Measurements from ENCODE around the gene MEOX2.

The MEOX2 gene

GRCh38 chr7:15647309-15647708, 39.2 kb downstream of the MEOX2 start:
- Histone ChIP-seq H3K9me3 (ENCODE audit: insufficient read depth, low read depth, low read length) (no peaks in the 10 kb centered on the region), H3K27ac (ENCODE audit: low read length) (no peak overlapping the region)

GRCh38 chr7:15643000-15643705, 43.3 kb downstream of the MEOX2 start:
- H3K27ac ChIP-seq (ENCODE audit: low read length) = no peak overlapping the region
- no peaks in the 10 kb centered on the region for H3K9me3 ChIP-seq (ENCODE audit: insufficient read depth, low read depth, low read length)
- H3K4me3 ChIP-seq (ENCODE audit: low read length) = no peak overlapping the region
- H3K9ac ChIP-seq (ENCODE audit: low read depth, low read length) = no peak overlapping the region
- no peaks in the 10 kb centered on the region for H3K36me3 ChIP-seq (ENCODE audit: insufficient read depth, low read depth, low read length)
- H3K27me3 ChIP-seq (ENCODE audit: insufficient read depth, low read length) = no peaks in the 10 kb centered on the region
- no peaks in the 10 kb centered on the region for H3K4me1 ChIP-seq (ENCODE audit: insufficient read depth, low read length)

More at GRCh38 chr7:15647309-15647708, 39.2 kb downstream of the MEOX2 start:
- Histone ChIP-seq H3K4me1 (ENCODE audit: insufficient read depth, low read length) (no peaks in the 10 kb centered on the region), H3K9ac (ENCODE audit: low read depth, low read length) (no peak overlapping the region), H3K27me3 (ENCODE audit: insufficient read depth, low read length) (no peaks in the 10 kb centered on the region), H3K4me3 (ENCODE audit: low read length) (no peak overlapping the region), H3K36me3 (ENCODE audit: insufficient read depth, low read depth, low read length) (no peaks in the 10 kb centered on the region)

- no peak overlapping the region for H3K27ac ChIP-seq (ENCODE audit: low read length)
- H3K9me3 ChIP-seq (ENCODE audit: insufficient read depth, low read depth, low read length) = no peaks in the 10 kb centered on the region
- H3K4me3 ChIP-seq (ENCODE audit: low read length) = no peak overlapping the region
- no peak overlapping the region for H3K9ac ChIP-seq (ENCODE audit: low read depth, low read length)
- no peaks in the 10 kb centered on the region for H3K27me3 ChIP-seq (ENCODE audit: insufficient read depth, low read length)
- no peaks in the 10 kb centered on the region for H3K4me1 ChIP-seq (ENCODE audit: insufficient read depth, low read length)
- H3K36me3 ChIP-seq (ENCODE audit: insufficient read depth, low read depth, low read length) = no peaks in the 10 kb centered on the region
These were observed 57.6 kb downstream of the MEOX2 start for GRCh38 chr7:15628876-15629275.

GRCh38 chr7:15626041-15626440, 60.4 kb downstream of the MEOX2 start:
- Histone ChIP-seq H3K27me3 (ENCODE audit: insufficient read depth, low read length) (no peaks in the 10 kb centered on the region), H3K9ac (ENCODE audit: low read depth, low read length) (no peak overlapping the region), H3K9me3 (ENCODE audit: insufficient read depth, low read depth, low read length) (no peaks in the 10 kb centered on the region), H3K36me3 (ENCODE audit: insufficient read depth, low read depth, low read length) (no peaks in the 10 kb centered on the region), H3K27ac (ENCODE audit: low read length) (no peak overlapping the region), H3K4me1 (ENCODE audit: insufficient read depth, low read length) (no peaks in the 10 kb centered on the region), H3K4me3 (ENCODE audit: low read length) (no peak overlapping the region)

GRCh38 chr7:15625466-15625865, 61.0 kb downstream of the MEOX2 start:
- no peak overlapping the region for H3K4me3 ChIP-seq (ENCODE audit: low read length)
- H3K36me3 ChIP-seq (ENCODE audit: insufficient read depth, low read depth, low read length) = no peaks in the 10 kb centered on the region
- H3K9me3 ChIP-seq (ENCODE audit: insufficient read depth, low read depth, low read length) = no peaks in the 10 kb centered on the region
- no peak overlapping the region for H3K9ac ChIP-seq (ENCODE audit: low read depth, low read length)
- H3K27ac ChIP-seq (ENCODE audit: low read length) = no peak overlapping the region
- H3K4me1 ChIP-seq (ENCODE audit: insufficient read depth, low read length) = no peaks in the 10 kb centered on the region
- H3K27me3 ChIP-seq (ENCODE audit: insufficient read depth, low read length) = no peaks in the 10 kb centered on the region

GRCh38 chr7:15621468-15621867, 65.0 kb downstream of the MEOX2 start:
- H3K27me3 ChIP-seq (ENCODE audit: insufficient read depth, low read length) = no peaks in the 10 kb centered on the region
- no peak overlapping the region for H3K27ac ChIP-seq (ENCODE audit: low read length)
- H3K4me3 ChIP-seq (ENCODE audit: low read length) = no peak overlapping the region
- H3K9me3 ChIP-seq (ENCODE audit: insufficient read depth, low read depth, low read length) = no peaks in the 10 kb centered on the region
- H3K36me3 ChIP-seq (ENCODE audit: insufficient read depth, low read depth, low read length) = no peaks in the 10 kb centered on the region
- no peak overlapping the region for H3K9ac ChIP-seq (ENCODE audit: low read depth, low read length)
- no peaks in the 10 kb centered on the region for H3K4me1 ChIP-seq (ENCODE audit: insufficient read depth, low read length)

- Histone ChIP-seq H3K9ac (ENCODE audit: low read depth, low read length) (no peak overlapping the region), H3K27me3 (ENCODE audit: insufficient read depth, low read length) (no peaks in the 10 kb centered on the region), H3K9me3 (ENCODE audit: insufficient read depth, low read depth, low read length) (no peaks in the 10 kb centered on the region), H3K36me3 (ENCODE audit: insufficient read depth, low read depth, low read length) (no peaks in the 10 kb centered on the region), H3K27ac (ENCODE audit: low read length) (no peak overlapping the region), H3K4me3 (ENCODE audit: low read length) (no peak overlapping the region), H3K4me1 (ENCODE audit: insufficient read depth, low read length) (no peaks in the 10 kb centered on the region)
These were observed 65.8 kb downstream of the MEOX2 start for GRCh38 chr7:15620491-15621185.

GRCh38 chr7:15618275-15618674, 68.2 kb downstream of the MEOX2 start:
- Histone ChIP-seq H3K36me3 (ENCODE audit: insufficient read depth, low read depth, low read length) (no peaks in the 10 kb centered on the region), H3K27me3 (ENCODE audit: insufficient read depth, low read length) (no peaks in the 10 kb centered on the region), H3K4me1 (ENCODE audit: insufficient read depth, low read length) (no peaks in the 10 kb centered on the region), H3K9me3 (ENCODE audit: insufficient read depth, low read depth, low read length) (no peaks in the 10 kb centered on the region), H3K4me3 (ENCODE audit: low read length) (no peak overlapping the region), H3K9ac (ENCODE audit: low read depth, low read length) (no peak overlapping the region), H3K27ac (ENCODE audit: low read length) (no peak overlapping the region)

- H3K4me1 ChIP-seq (ENCODE audit: insufficient read depth, low read length) = no peaks in the 10 kb centered on the region
- H3K27ac ChIP-seq (ENCODE audit: low read length) = no peak overlapping the region
- no peaks in the 10 kb centered on the region for H3K9me3 ChIP-seq (ENCODE audit: insufficient read depth, low read depth, low read length)
- no peak overlapping the region for H3K9ac ChIP-seq (ENCODE audit: low read depth, low read length)
- H3K27me3 ChIP-seq (ENCODE audit: insufficient read depth, low read length) = no peaks in the 10 kb centered on the region
- H3K36me3 ChIP-seq (ENCODE audit: insufficient read depth, low read depth, low read length) = no peaks in the 10 kb centered on the region
- no peak overlapping the region for H3K4me3 ChIP-seq (ENCODE audit: low read length)
These were observed 74.3 kb downstream of the MEOX2 start for GRCh38 chr7:15612205-15612604.

- Histone ChIP-seq H3K36me3 (ENCODE audit: insufficient read depth, low read depth, low read length) (no peaks in the 10 kb centered on the region), H3K4me1 (ENCODE audit: insufficient read depth, low read length) (no peaks in the 10 kb centered on the region), H3K9ac (ENCODE audit: low read depth, low read length) (no peak overlapping the region), H3K4me3 (ENCODE audit: low read length) (no peak overlapping the region), H3K27me3 (ENCODE audit: insufficient read depth, low read length) (no peaks in the 10 kb centered on the region), H3K9me3 (ENCODE audit: insufficient read depth, low read depth, low read length) (no peaks in the 10 kb centered on the region), H3K27ac (ENCODE audit: low read length) (no peak overlapping the region)
These were observed 76.0 kb downstream of the MEOX2 start for GRCh38 chr7:15610503-15610902.

- H3K4me3 ChIP-seq (ENCODE audit: low read length) = no peak overlapping the region
- no peaks in the 10 kb centered on the region for H3K9me3 ChIP-seq (ENCODE audit: insufficient read depth, low read depth, low read length)
- no peak overlapping the region for H3K9ac ChIP-seq (ENCODE audit: low read depth, low read length)
- H3K27me3 ChIP-seq (ENCODE audit: insufficient read depth, low read length) = no peaks in the 10 kb centered on the region
- no peaks in the 10 kb centered on the region for H3K4me1 ChIP-seq (ENCODE audit: insufficient read depth, low read length)
- H3K27ac ChIP-seq (ENCODE audit: low read length) = no peak overlapping the region
- no peaks in the 10 kb centered on the region for H3K36me3 ChIP-seq (ENCODE audit: insufficient read depth, low read depth, low read length)
These were observed 77.2 kb downstream of the MEOX2 start for GRCh38 chr7:15609287-15609686.

GRCh38 chr7:15607529-15608210, 78.8 kb downstream of the MEOX2 start:
- H3K4me1 ChIP-seq (ENCODE audit: insufficient read depth, low read length) = no peaks in the 10 kb centered on the region
- H3K4me3 ChIP-seq (ENCODE audit: low read length) = no peak overlapping the region
- H3K27ac ChIP-seq (ENCODE audit: low read length) = no peak overlapping the region
- no peak overlapping the region for H3K9ac ChIP-seq (ENCODE audit: low read depth, low read length)
- H3K9me3 ChIP-seq (ENCODE audit: insufficient read depth, low read depth, low read length) = no peaks in the 10 kb centered on the region
- H3K36me3 ChIP-seq (ENCODE audit: insufficient read depth, low read depth, low read length) = no peaks in the 10 kb centered on the region
- no peaks in the 10 kb centered on the region for H3K27me3 ChIP-seq (ENCODE audit: insufficient read depth, low read length)
